ENCODE measurements around the gene MAMSTR.

MAMSTR gene

GRCh38 chr19:48746738-48747575 is 27.4 kb upstream of the MAMSTR start, which contains the start of gene IZUMO1:
IZUMO1 (minus strand) TSS chr19:48746909; CDS start chr19:48745859, 1,050 bp downstream.
- peak in 1 of 2 donors; percentile 50 for DNase-seq (ENCODE audit: low read depth in 2 of 2)

GRCh38 chr19:48746110-48746509 is 26.6 kb upstream of the MAMSTR start:
- DNase-seq (ENCODE audit: low read depth in 2 of 2): no peak

- DNase-seq (ENCODE audit: low read depth in 2 of 2): peak in 1 of 2 donors; percentile 28
Observed at GRCh38 chr19:48745208-48745995, 25.9 kb upstream of the MAMSTR start.

GRCh38 chr19:48742096-48742495 is 22.6 kb upstream of the MAMSTR start:
- DNase-seq (ENCODE audit: low read depth in 2 of 2): no peak

GRCh38 chr19:48741129-48741999 is 21.8 kb upstream of the MAMSTR start:
- peak in 1 of 2 donors; percentile 43 for DNase-seq (ENCODE audit: low read depth in 2 of 2)

- no peak for DNase-seq (ENCODE audit: low read depth in 2 of 2)
Observed at GRCh38 chr19:48740164-48740972, 20.8 kb upstream of the MAMSTR start, which contains the start of gene RASIP1. RASIP1 (minus strand) TSS chr19:48740610; CDS start chr19:48740282, 328 bp downstream.

- no peak for DNase-seq (ENCODE audit: low read depth in 2 of 2)
Observed at GRCh38 chr19:48739404-48740163, 20.1 kb upstream of the MAMSTR start.

GRCh38 chr19:48738557-48739403 is 19.3 kb upstream of the MAMSTR start:
- peak; percentile 93 to 97 for DNase-seq (ENCODE audit: low read depth in 2 of 2)

- DNase-seq (ENCODE audit: low read depth in 2 of 2): no peak
Observed at GRCh38 chr19:48737360-48737998, 18.0 kb upstream of the MAMSTR start.

- no peak for DNase-seq (ENCODE audit: low read depth in 2 of 2)
Observed at GRCh38 chr19:48735031-48735615, 15.6 kb upstream of the MAMSTR start.

- DNase-seq (ENCODE audit: low read depth in 2 of 2): no peak
Observed at GRCh38 chr19:48734625-48735024, 15.1 kb upstream of the MAMSTR start.

- DNase-seq (ENCODE audit: low read depth in 2 of 2): no peak
Observed at GRCh38 chr19:48731452-48731851, 11.9 kb upstream of the MAMSTR start.

- no peak for DNase-seq (ENCODE audit: low read depth in 2 of 2)
Observed at GRCh38 chr19:48728911-48729664, 9.6 kb upstream of the MAMSTR start.

GRCh38 chr19:48726556-48726955 is 7.0 kb upstream of the MAMSTR start:
- no peak for DNase-seq (ENCODE audit: low read depth in 2 of 2)

GRCh38 chr19:48724796-48725753 is 5.5 kb upstream of the MAMSTR start:
- DNase-seq (ENCODE audit: low read depth in 2 of 2): no peak

GRCh38 chr19:48722196-48722708 is 2.7 kb upstream of the MAMSTR start:
- no peak for DNase-seq (ENCODE audit: low read depth in 2 of 2)
